ENCODE measurements around the gene C12orf57. TPM values are rescaled to one million over a fixed set of nuclear protein-coding genes. Genes with fewer than 3 reads are reported as not detected.

Gene C12orf57
- total and polyA plus RNA-seq, 10 of the 15 experiments (the other 5 are each of a cell fraction or from before 2014, with no cell fraction given) = 64.5 to 377 (median 211) TPM

DNA sequence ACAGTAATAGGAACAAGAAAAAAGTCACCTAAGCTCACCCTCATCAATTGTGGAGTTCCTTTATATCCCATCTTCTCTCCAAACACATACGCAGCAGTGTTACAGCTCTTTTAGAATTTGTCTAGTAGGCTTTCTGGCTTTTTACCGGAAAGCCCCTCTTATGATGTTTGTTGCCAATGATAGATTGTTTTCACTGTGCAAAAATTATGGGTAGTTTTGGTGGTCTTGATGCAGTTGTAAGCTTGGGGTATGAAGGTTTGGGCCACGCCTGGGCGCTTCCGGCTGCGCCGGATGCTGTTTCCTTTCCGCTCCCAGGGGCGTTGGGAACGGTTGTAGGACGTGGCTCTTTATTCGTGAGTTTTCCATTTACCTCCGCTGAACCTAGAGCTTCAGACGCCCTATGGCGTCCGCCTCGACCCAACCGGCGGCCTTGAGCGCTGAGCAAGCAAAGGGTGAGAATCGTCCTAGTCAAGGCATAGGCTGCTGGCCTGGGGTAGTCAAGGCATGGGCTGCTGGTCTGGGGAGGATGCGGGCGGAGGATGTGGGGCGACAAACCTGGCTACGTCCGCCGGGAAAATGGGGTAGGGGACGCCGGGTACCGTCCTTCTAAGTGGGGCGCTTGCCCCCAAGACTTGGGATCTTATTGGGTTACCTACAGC lies at the start of gene C12orf57, which contains the start of gene RNU7-1 (continued):
- TF ChIP-seq, protein P1, sequence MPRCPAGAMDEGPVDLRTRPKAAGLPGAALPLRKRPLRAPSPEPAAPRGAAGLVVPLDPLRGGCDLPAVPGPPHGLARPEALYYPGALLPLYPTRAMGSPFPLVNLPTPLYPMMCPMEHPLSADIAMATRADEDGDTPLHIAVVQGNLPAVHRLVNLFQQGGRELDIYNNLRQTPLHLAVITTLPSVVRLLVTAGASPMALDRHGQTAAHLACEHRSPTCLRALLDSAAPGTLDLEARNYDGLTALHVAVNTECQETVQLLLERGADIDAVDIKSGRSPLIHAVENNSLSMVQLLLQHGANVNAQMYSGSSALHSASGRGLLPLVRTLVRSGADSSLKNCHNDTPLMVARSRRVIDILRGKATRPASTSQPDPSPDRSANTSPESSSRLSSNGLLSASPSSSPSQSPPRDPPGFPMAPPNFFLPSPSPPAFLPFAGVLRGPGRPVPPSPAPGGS (IDR thresholded peaks at IDR 0.05; ENCODE audit: borderline replicate concordance, insufficient read depth, low read depth, low read length, poor library complexity, severe bottlenecking) = peak; percentile 91
- TF ChIP-seq BHLHE40 (IDR thresholded peaks at IDR 0.05; ENCODE audit: borderline replicate concordance in 1 of 2, low read depth in 2 of 2, low read length in 1 of 2) (peak in 1 of 2 experiments; percentile 51; a peak in 3 of 4 replicates), HDAC2 (IDR thresholded peaks at IDR 0.05) (no peak), IKZF2 (IDR thresholded peaks at IDR 0.05) (no peak; a peak in 2 of 4 replicates), KAT2A (conservative IDR thresholded peaks at IDR 0.05; ENCODE audit: control insufficient read depth, low read depth, low read length) (no peak), RCOR1 (conservative IDR thresholded peaks at IDR 0.05; ENCODE audit: low read depth, low read length) (peak; percentile 91), MTA2 (IDR thresholded peaks at IDR 0.05; ENCODE audit: low read depth) (peak; percentile 49; the same call in 1 of the 2 replicates), MXI1 (IDR thresholded peaks at IDR 0.05; ENCODE audit: low read depth, low read length) (peak; percentile 72), EP300 (IDR thresholded peaks at IDR 0.05; ENCODE audit: borderline replicate concordance in 1 of 2, control insufficient read depth in 1 of 2, low read depth in 2 of 2, low read length in 2 of 2) (peak; percentile 48 to 67; a peak in 3 of 4 replicates), BRCA1 (IDR thresholded peaks at IDR 0.05; ENCODE audit: low read depth, low read length) (peak; percentile 33; the same call in 1 of the 2 replicates), NR2F1 (conservative IDR thresholded peaks at IDR 0.05) (no peak), SMARCA5 (IDR thresholded peaks at IDR 0.05) (0 out of 2 replicates have a peak, but pooled peaks have one; percentile 19), FOS (IDR thresholded peaks at IDR 0.05; ENCODE audit: borderline replicate concordance, extremely low read depth, insufficient read length) (no peak), SUZ12 (IDR thresholded peaks at IDR 0.05; ENCODE audit: unreplicated experiment) (no peak)
- TF ChIP-seq, protein P2, sequence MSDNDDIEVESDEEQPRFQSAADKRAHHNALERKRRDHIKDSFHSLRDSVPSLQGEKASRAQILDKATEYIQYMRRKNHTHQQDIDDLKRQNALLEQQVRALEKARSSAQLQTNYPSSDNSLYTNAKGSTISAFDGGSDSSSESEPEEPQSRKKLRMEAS (IDR thresholded peaks at IDR 0.05; ENCODE audit: low read depth, low read length) = 0 out of 2 replicates have a peak, but pooled peaks have one; percentile 20
- TF ChIP-seq, protein P3, sequence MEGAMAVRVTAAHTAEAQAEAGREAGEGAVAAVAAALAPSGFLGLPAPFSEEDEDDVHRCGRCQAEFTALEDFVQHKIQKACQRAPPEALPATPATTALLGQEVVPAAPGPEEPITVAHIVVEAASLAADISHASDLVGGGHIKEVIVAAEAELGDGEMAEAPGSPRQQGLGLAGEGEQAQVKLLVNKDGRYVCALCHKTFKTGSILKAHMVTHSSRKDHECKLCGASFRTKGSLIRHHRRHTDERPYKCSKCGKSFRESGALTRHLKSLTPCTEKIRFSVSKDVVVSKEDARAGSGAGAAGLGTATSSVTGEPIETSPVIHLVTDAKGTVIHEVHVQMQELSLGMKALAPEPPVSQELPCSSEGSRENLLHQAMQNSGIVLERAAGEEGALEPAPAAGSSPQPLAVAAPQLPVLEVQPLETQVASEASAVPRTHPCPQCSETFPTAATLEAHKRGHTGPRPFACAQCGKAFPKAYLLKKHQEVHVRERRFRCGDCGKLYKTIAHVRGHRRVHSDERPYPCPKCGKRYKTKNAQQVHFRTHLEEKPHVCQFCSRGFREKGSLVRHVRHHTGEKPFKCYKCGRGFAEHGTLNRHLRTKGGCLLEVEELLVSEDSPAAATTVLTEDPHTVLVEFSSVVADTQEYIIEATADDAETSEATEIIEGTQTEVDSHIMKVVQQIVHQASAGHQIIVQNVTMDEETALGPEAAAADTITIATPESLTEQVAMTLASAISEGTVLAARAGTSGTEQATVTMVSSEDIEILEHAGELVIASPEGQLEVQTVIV (IDR thresholded peaks at IDR 0.05; ENCODE audit: borderline replicate concordance, partially characterized antibody) = no peak
- TF ChIP-seq, protein P4, sequence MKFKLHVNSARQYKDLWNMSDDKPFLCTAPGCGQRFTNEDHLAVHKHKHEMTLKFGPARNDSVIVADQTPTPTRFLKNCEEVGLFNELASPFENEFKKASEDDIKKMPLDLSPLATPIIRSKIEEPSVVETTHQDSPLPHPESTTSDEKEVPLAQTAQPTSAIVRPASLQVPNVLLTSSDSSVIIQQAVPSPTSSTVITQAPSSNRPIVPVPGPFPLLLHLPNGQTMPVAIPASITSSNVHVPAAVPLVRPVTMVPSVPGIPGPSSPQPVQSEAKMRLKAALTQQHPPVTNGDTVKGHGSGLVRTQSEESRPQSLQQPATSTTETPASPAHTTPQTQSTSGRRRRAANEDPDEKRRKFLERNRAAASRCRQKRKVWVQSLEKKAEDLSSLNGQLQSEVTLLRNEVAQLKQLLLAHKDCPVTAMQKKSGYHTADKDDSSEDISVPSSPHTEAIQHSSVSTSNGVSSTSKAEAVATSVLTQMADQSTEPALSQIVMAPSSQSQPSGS (IDR thresholded peaks at IDR 0.05; ENCODE audit: low read length) = no peak
- TF ChIP-seq, protein P5, sequence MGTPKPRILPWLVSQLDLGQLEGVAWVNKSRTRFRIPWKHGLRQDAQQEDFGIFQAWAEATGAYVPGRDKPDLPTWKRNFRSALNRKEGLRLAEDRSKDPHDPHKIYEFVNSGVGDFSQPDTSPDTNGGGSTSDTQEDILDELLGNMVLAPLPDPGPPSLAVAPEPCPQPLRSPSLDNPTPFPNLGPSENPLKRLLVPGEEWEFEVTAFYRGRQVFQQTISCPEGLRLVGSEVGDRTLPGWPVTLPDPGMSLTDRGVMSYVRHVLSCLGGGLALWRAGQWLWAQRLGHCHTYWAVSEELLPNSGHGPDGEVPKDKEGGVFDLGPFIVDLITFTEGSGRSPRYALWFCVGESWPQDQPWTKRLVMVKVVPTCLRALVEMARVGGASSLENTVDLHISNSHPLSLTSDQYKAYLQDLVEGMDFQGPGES (IDR thresholded peaks at IDR 0.05) = no peak
- TF ChIP-seq, protein P6, sequence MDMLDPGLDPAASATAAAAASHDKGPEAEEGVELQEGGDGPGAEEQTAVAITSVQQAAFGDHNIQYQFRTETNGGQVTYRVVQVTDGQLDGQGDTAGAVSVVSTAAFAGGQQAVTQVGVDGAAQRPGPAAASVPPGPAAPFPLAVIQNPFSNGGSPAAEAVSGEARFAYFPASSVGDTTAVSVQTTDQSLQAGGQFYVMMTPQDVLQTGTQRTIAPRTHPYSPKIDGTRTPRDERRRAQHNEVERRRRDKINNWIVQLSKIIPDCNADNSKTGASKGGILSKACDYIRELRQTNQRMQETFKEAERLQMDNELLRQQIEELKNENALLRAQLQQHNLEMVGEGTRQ (IDR thresholded peaks at IDR 0.05; ENCODE audit: borderline replicate concordance, low read depth, low read length) = no peak

All from GM12878 (cell line).